ENCODE measurements around the gene ADAD2. TPM values are rescaled to one million over a fixed set of nuclear protein-coding genes. Genes with fewer than 3 reads are reported as not detected.

The ADAD2 gene
- total and polyA plus RNA-seq, 9 donors: 0.28 to 1.2 (median 0.88) TPM; not detected in 1

DNA sequence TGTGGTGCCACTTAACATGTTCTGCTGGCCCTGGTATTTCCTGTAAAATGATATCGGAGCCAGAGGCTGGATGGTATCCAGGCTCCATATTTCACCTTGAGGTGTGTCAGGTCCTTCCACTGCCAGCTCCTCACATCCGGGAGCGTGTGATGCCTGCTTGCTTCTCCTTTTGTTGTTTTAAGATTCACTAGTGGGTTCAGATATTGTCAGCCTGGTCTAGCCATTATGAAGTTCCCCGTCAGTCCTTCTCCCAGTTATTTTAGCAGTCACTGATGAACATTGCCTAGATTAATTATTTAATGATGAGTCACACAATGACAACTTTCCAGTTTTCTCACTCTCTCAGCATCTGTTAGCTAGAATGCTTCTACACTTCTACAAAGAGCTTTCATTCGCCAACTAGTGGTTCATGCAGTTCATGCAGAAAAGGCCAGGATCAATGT, 34.6 kb upstream of the ADAD2 start:
- Histone ChIP-seq H3K4me3 (ENCODE audit: low read length) (no peak overlapping the region), H3K4me1 (ENCODE audit: control insufficient read depth, insufficient read depth, low read length) (no peaks in the 10 kb centered on the region), H3K27me3 (ENCODE audit: control insufficient read depth, insufficient read depth, low read length) (peaks cover 18% of the 10 kb centered on the region), H3K27ac (ENCODE audit: low read length) (no peak overlapping the region), H3K36me3 (ENCODE audit: control insufficient read depth, insufficient read depth, low read length) (no peaks in the 10 kb centered on the region), H3K9me3 (replicated peaks; ENCODE audit: control insufficient read depth, low read depth, low read length) (no peaks in the 10 kb centered on the region)
- no peak for DNase-seq
- WGBS (ENCODE audit: insufficient coverage): 78% methylated on average over 2 of the region's 5 CpGs

DNA sequence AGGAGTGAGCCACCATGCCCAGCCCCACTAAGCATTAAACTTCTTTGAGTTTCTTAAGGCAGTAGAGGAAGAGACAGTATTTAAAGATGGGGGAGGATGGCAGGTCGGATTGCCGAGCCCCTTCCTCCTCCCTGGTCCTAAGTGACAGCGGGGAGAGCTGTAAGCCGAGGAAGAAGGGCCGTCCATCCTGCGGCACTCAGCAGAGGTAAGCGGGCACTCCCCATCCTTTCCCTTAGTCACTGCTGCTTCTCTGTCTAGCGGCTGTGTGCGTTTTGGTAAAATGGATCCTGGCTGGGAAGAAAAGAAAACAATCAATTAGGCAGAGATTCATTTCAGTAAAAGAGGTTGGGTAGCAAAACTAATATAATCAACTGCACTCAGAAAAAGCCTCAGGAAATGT, 31.9 kb upstream of the ADAD2 start:
- no peaks in the 10 kb centered on the region for H3K4me1 ChIP-seq (ENCODE audit: control insufficient read depth, insufficient read depth, low read length)
- H3K9me3 ChIP-seq (replicated peaks; ENCODE audit: control insufficient read depth, low read depth, low read length): no peaks in the 10 kb centered on the region
- no peak for DNase-seq
- H3K4me3 ChIP-seq (ENCODE audit: low read length): no peak overlapping the region
- H3K36me3 ChIP-seq (ENCODE audit: control insufficient read depth, insufficient read depth, low read length): no peaks in the 10 kb centered on the region
- H3K27ac ChIP-seq (ENCODE audit: low read length): no peak overlapping the region
- no CpG with 5 or more reads among the region's 9 CpGs for WGBS (ENCODE audit: insufficient coverage)
- peaks cover 21% of the 10 kb centered on the region for H3K27me3 ChIP-seq (ENCODE audit: control insufficient read depth, insufficient read depth, low read length)

DNA sequence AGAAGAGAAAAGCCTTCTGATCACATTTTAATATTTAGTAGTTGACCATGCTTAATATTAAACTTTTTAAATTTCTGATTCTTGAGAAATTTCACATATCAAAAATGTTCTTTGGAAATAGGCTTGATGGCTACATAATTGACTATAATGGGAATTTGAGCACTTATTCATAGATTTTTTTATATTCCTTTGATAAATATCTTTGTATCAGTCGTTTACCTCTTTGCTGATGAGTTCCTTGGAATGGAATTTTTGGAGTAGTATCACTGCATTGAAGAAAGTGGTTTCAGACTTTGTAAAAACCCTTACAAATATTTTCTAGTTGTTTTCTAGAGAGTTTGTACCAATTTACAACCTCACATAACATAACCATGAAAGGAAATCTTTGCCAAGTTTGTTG, 31.2 kb upstream of the ADAD2 start:
- peaks cover 21% of the 10 kb centered on the region for H3K27me3 ChIP-seq (ENCODE audit: control insufficient read depth, insufficient read depth, low read length)
- no peak for DNase-seq

DNA sequence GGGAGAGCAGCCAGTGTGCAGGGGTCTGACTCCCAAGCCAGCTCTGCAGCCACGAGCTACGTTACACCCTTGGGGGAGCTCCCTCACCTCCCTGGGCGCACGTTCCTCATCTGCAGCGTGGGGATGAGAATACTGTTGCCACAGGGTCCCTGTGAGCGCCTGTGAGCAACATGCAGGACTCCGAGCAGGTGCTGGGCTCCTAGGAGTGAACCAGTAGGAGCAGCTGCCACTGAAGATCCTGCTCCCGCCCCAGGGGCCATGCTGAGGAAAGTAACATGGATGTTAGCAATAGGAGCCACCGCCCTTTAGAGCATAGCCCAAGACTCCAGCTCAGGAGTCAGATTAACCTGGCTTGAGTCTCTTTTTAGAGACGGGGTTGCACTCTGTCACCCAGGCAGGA, 29.9 kb upstream of the ADAD2 start:
- Histone ChIP-seq H3K36me3 (ENCODE audit: control insufficient read depth, insufficient read depth, low read length) (no peaks in the 10 kb centered on the region), H3K4me1 (ENCODE audit: control insufficient read depth, insufficient read depth, low read length) (no peaks in the 10 kb centered on the region), H3K4me3 (ENCODE audit: low read length) (no peak overlapping the region), H3K27me3 (ENCODE audit: control insufficient read depth, insufficient read depth, low read length) (peaks cover 19% of the 10 kb centered on the region), H3K27ac (ENCODE audit: low read length) (no peak overlapping the region), H3K9me3 (replicated peaks; ENCODE audit: control insufficient read depth, low read depth, low read length) (no peaks in the 10 kb centered on the region)
- no peak for DNase-seq
- WGBS (ENCODE audit: insufficient coverage): 69% methylated on average over 9 of the region's 10 CpGs

More for the DNA sequence above, 31.2 kb upstream of the ADAD2 start:
- H3K9me3 ChIP-seq (replicated peaks; ENCODE audit: control insufficient read depth, low read depth, low read length): no peaks in the 10 kb centered on the region
- H3K27ac ChIP-seq (ENCODE audit: low read length): no peak overlapping the region
- H3K4me1 ChIP-seq (ENCODE audit: control insufficient read depth, insufficient read depth, low read length): no peaks in the 10 kb centered on the region
- no CpG with 5 or more reads among the region's 1 CpG for WGBS (ENCODE audit: insufficient coverage)
- H3K4me3 ChIP-seq (ENCODE audit: low read length): no peak overlapping the region
- no peaks in the 10 kb centered on the region for H3K36me3 ChIP-seq (ENCODE audit: control insufficient read depth, insufficient read depth, low read length)

DNA sequence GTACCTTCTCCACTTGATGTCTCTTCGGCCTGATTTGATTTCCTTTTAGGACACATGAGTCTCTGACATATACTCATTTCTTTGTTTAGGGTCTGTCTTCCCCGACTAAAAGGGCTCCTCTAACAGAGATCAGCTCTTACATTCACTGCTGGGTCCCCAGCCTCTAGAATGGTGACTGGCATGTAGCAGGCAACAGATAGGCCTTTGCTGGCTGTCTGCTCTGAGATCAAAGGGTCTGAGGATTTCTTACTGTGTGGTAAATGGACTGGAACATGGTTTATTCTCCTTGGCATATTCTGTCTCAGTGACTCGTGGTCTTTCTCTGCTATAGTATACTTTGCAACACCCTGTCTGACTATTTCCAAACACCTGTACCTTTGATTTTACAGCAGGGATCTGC, 29.2 kb upstream of the ADAD2 start:
- H3K27me3 ChIP-seq (ENCODE audit: control insufficient read depth, insufficient read depth, low read length): peaks cover 19% of the 10 kb centered on the region

DNA sequence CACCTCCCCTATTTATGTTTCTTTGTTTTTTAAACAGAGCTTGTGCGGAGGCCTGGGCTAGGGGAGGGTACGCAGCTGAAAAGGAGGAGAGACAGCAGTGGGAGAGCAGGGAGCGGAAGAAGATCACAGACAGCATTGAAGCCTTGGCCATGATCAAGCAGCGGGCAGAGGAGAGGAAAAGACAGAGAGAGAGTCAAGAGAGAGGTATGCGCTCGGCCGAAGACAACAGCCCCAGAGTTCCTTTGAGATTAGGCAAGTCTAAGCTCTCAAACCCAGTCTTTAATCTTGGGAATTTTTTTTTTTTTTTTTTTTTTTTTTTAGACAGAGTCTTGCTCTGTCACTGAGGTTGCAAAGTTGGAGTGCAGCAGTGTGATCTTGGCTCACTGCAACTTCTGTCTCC, 25.2 kb upstream of the ADAD2 start:
- no peaks in the 10 kb centered on the region for H3K9me3 ChIP-seq (replicated peaks; ENCODE audit: control insufficient read depth, low read depth, low read length)
- H3K4me3 ChIP-seq (ENCODE audit: low read length): no peak overlapping the region
- H3K27ac ChIP-seq (ENCODE audit: low read length): no peak overlapping the region
- 66% methylated on average over 4 of the region's 7 CpGs for WGBS (ENCODE audit: insufficient coverage)
- DNase-seq: no peak
- peaks cover 9% of the 10 kb centered on the region for H3K27me3 ChIP-seq (ENCODE audit: control insufficient read depth, insufficient read depth, low read length)
- no peaks in the 10 kb centered on the region for H3K4me1 ChIP-seq (ENCODE audit: control insufficient read depth, insufficient read depth, low read length)
- H3K36me3 ChIP-seq (ENCODE audit: control insufficient read depth, insufficient read depth, low read length): no peaks in the 10 kb centered on the region

More for the DNA sequence above, 29.2 kb upstream of the ADAD2 start:
- Histone ChIP-seq H3K27ac (ENCODE audit: low read length) (no peak overlapping the region), H3K4me1 (ENCODE audit: control insufficient read depth, insufficient read depth, low read length) (no peaks in the 10 kb centered on the region), H3K9me3 (replicated peaks; ENCODE audit: control insufficient read depth, low read depth, low read length) (no peaks in the 10 kb centered on the region), H3K36me3 (ENCODE audit: control insufficient read depth, insufficient read depth, low read length) (no peaks in the 10 kb centered on the region), H3K4me3 (ENCODE audit: low read length) (no peak overlapping the region)
- WGBS (ENCODE audit: insufficient coverage): 60% methylated on average over 1 of the region's 3 CpGs
- no peak for DNase-seq

DNA sequence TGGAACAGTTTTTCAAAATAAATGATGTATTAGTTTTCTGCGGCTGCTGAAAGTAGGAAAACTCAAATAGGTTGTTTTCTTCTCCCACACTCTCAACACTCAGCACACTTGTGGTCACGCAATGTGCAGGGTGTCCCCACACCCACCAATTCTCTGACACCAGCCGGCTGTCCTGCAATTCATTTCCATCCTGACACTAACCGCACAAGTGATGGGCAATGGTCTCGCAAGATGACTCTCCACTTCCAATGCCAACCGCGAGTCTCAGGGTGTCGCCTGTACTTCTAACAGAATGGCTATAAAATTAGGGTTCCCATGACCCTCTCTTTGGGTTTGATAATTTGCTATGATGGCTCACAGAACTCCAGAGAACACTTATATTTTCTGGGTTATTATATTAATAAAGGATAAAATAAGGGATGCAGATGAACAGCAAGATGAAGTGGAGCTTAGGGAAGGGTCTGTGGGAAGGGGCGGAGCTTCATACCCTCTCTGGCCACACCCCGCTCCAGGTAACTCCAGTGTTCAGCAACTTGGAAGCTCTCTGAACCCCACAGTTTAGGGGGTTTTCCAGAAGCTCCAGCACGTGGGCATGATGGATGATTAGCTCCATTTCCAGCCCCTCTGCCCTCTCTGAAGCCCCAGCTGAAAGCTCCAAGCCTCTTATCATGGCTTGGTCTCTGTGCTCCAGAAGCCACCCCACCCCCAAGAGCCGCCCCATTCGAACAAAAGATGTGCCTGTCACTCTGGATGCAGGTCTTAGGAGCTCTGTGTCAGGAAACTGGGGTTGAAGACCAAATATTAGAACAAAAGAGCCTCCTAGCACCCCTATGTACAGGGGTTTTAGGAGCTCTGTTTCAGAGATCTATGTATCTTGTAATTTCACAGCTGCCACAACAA, 23.9 kb upstream of the ADAD2 start:
- H3K4me1 ChIP-seq (ENCODE audit: control insufficient read depth, insufficient read depth, low read length): no peaks in the 10 kb centered on the region
- 10% methylated on average over 2 of the region's 13 CpGs for WGBS (ENCODE audit: insufficient coverage)
- no peak overlapping the region for H3K4me3 ChIP-seq (ENCODE audit: low read length)
- no peaks in the 10 kb centered on the region for H3K9me3 ChIP-seq (replicated peaks; ENCODE audit: control insufficient read depth, low read depth, low read length)
- no peak overlapping the region for H3K27ac ChIP-seq (ENCODE audit: low read length)
- peaks cover 2% of the 10 kb centered on the region for H3K27me3 ChIP-seq (ENCODE audit: control insufficient read depth, insufficient read depth, low read length)
- DNase-seq: no peak
- H3K36me3 ChIP-seq (ENCODE audit: control insufficient read depth, insufficient read depth, low read length): no peaks in the 10 kb centered on the region

DNA sequence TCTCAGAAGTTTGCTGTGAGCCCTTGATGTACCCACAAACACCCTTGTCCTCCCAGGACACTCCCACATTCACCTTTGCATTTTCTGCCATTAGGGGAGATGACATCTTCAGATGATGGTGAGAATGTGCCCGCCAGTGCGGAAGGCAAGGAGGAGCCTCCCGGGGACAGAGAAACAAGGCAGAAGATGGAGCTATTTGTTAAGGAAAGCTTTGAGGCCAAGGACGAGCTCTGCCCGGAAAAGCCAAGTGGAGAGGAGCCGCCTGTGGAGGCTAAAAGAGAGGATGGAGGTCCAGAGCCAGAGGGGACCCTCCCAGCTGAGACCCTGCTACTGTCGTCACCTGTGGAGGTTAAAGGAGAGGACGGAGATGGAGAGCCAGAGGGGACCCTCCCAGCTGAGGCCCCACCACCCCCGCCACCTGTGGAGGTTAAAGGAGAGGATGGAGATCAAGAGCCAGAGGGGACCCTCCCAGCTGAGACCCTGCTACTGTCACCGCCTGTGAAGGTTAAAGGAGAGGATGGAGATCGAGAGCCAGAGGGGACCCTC, 21.1 kb upstream of the ADAD2 start:
- no peaks in the 10 kb centered on the region for H3K27me3 ChIP-seq (ENCODE audit: control insufficient read depth, insufficient read depth, low read length)
- H3K36me3 ChIP-seq (ENCODE audit: control insufficient read depth, insufficient read depth, low read length): no peaks in the 10 kb centered on the region
- WGBS (ENCODE audit: insufficient coverage): 50% methylated on average over 8 of the region's 11 CpGs
- H3K9me3 ChIP-seq (replicated peaks; ENCODE audit: control insufficient read depth, low read depth, low read length): no peaks in the 10 kb centered on the region
- H3K4me1 ChIP-seq (ENCODE audit: control insufficient read depth, insufficient read depth, low read length): no peaks in the 10 kb centered on the region
- no peak for DNase-seq
- H3K4me3 ChIP-seq (ENCODE audit: low read length): no peak overlapping the region
- no peak overlapping the region for H3K27ac ChIP-seq (ENCODE audit: low read length)

DNA sequence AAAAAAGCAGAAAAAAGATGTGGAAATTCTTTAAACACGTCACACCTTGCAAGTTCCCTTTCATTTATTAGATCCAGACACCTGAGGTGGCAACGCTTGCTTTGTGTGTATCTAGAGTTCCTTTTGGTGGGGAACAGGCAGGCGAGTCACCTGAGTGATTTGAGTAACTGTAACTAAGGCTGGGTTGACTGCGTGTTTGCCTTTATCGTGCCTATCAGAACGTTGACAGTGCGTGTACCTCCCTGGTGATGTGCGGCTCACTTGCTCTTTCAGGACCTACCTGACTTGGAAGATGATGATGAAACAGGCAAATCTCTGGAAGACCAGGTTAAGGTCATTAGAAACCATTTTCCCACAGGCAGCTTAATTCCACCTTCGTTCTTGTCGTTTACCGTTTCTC, 16.6 kb upstream of the ADAD2 start:
- H3K27ac ChIP-seq (ENCODE audit: low read length): no peak overlapping the region
- peaks cover 16% of the 10 kb centered on the region for H3K36me3 ChIP-seq (ENCODE audit: control insufficient read depth, insufficient read depth, low read length)
- DNase-seq: no peak
- WGBS (ENCODE audit: insufficient coverage): 89% methylated on average over 9 of the region's 11 CpGs
- H3K9me3 ChIP-seq (replicated peaks; ENCODE audit: control insufficient read depth, low read depth, low read length): no peaks in the 10 kb centered on the region
- H3K27me3 ChIP-seq (ENCODE audit: control insufficient read depth, insufficient read depth, low read length): no peaks in the 10 kb centered on the region
- no peak overlapping the region for H3K4me3 ChIP-seq (ENCODE audit: low read length)
- peaks cover 17% of the 10 kb centered on the region for H3K4me1 ChIP-seq (ENCODE audit: control insufficient read depth, insufficient read depth, low read length)

DNA sequence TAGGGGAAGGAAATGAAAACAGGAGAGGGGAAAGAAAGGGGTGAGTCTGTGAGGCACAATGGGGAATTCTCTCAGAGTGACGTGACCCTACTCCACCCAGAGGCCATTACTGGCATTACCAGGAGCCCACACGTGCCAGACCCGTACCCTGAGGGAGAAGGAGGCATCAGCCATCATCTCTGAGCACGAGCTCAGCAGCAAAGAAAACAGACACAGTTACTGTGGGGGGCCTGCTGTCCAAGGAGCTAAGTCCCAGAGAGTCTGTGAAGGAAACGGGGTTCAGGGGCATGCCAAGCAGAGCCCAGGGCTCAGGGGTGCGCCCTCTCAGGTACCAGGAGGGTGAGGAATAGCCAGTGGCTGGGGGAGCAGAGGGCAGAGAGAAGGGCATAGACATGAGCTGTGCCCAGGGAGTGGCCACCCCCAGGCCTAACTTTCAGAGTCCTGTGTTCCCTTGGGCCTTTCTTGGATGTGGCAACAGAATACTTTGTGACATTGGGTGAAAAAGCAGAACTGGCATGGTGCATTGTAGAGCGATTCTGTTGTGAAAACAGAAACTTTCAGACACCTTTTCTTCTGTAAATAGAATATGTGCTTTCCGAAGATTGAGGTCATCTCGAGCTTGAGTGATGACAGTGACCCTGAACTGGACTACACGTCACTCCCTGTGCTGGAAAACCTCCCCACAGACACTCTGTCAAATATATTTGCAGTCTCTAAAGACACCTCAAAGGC, 15.4 kb upstream of the ADAD2 start:
- Histone ChIP-seq H3K36me3 (ENCODE audit: control insufficient read depth, insufficient read depth, low read length) (peaks cover 27% of the 10 kb centered on the region), H3K27me3 (ENCODE audit: control insufficient read depth, insufficient read depth, low read length) (no peaks in the 10 kb centered on the region), H3K4me1 (ENCODE audit: control insufficient read depth, insufficient read depth, low read length) (peaks cover 17% of the 10 kb centered on the region), H3K9me3 (replicated peaks; ENCODE audit: control insufficient read depth, low read depth, low read length) (no peaks in the 10 kb centered on the region), H3K27ac (ENCODE audit: low read length) (no peak overlapping the region), H3K4me3 (ENCODE audit: low read length) (no peak overlapping the region)
- DNase-seq: peak; percentile 43
- 10% methylated on average over 2 of the region's 10 CpGs for WGBS (ENCODE audit: insufficient coverage)

All from muscle of leg (tissue), 11 donors.